GM23338 (cell line): ENCODE results near the gene PDIA4. TPM values are rescaled to one million over a fixed set of nuclear protein-coding genes. Genes with fewer than 3 reads are reported as not detected.
A peak's percentile ranks its signal among the peaks of the same experiment; 100 is the strongest.

Experiments used
- ATAC-seq: fragments of 200-7000 bp; cut with Tn5 transposase; 3 replicates; pipeline ENCODE4 v1.9.1; 2020
- DNase-seq: peaks from one replicate; pipeline ENCODE4 v3.0.0-alpha.2; 2015; ENCODE audit warnings: low spot score
- H2AFZ ChIP-seq: fragments of 200-600 bp; sonication (generic); 2 replicates; pipeline ENCODE4 v1.8.0; 2016; ENCODE audit warnings: antibody characterized with exemption, mild to moderate bottlenecking, moderate library complexity
- H3F3A ChIP-seq: fragments of 200-600 bp; sonication (generic); replicated peaks from 2 replicates; pipeline ENCODE4 v1.8.0; 2017; ENCODE audit warnings: antibody characterized with exemption, mixed run types, low read depth
- H3K27ac ChIP-seq: fragments of 200-600 bp; sonication (generic); 2 replicates; pipeline ENCODE4 v1.6.1; 2016; ENCODE audit warnings: low read depth
- H3K27me3 ChIP-seq: fragments of 200-600 bp; sonication (generic); 2 replicates; pipeline ENCODE4 v1.8.0; 2016; ENCODE audit warnings: mild to moderate bottlenecking, mixed run types, moderate library complexity; ENCODE audit not compliant: insufficient read depth
- H3K36me3 ChIP-seq: fragments of 200-600 bp; sonication (generic); 2 replicates; pipeline ENCODE4 v1.8.0; 2016; ENCODE audit warnings: mild to moderate bottlenecking; ENCODE audit not compliant: insufficient read depth
- H3K4me1 ChIP-seq: fragments of 200-600 bp; sonication (generic); 2 replicates; pipeline ENCODE4 v1.8.0; 2016; ENCODE audit warnings: mild to moderate bottlenecking, moderate library complexity; ENCODE audit not compliant: insufficient read depth
- H3K4me2 ChIP-seq: fragments of 200-600 bp; sonication (generic); 2 replicates; pipeline ENCODE4 v1.7.1; 2017; ENCODE audit warnings: mixed run types
- H3K4me3 ChIP-seq: fragments of 200-600 bp; sonication (generic); 2 replicates; pipeline ENCODE4 v1.6.1; 2016; ENCODE audit warnings: mixed run types
- H3K79me2 ChIP-seq: fragments of 200-600 bp; sonication (generic); replicated peaks from 2 replicates; pipeline ENCODE4 v1.8.0; 2017; ENCODE audit warnings: mild to moderate bottlenecking; ENCODE audit not compliant: insufficient read depth
- H3K9me2 ChIP-seq: fragments of 200-600 bp; sonication (generic); 2 replicates; pipeline ENCODE4 v1.8.0; 2017; ENCODE audit not compliant: insufficient read depth
- H4K20me1 ChIP-seq: fragments of 200-600 bp; sonication (generic); replicated peaks from 2 replicates; pipeline ENCODE4 v1.8.0; 2017; ENCODE audit warnings: mild to moderate bottlenecking; ENCODE audit not compliant: insufficient read depth
- H3K27ac Mint-ChIP-seq: 2 replicates; pipeline ENCODE4 v1.8.0; 2020; ENCODE audit warnings: inconsistent platforms, mild to moderate bottlenecking, moderate library complexity, mixed read lengths
- H3K27me3 Mint-ChIP-seq: 3 replicates; pipeline ENCODE4 v1.8.0; 2022; ENCODE audit warnings: low read depth, mild to moderate bottlenecking, moderate library complexity, mixed read lengths, inconsistent platforms; ENCODE audit not compliant: insufficient read depth, poor library complexity
- H3K36me3 Mint-ChIP-seq: 3 replicates; pipeline ENCODE4 v1.8.0; 2021; ENCODE audit warnings: low read depth, mild to moderate bottlenecking, inconsistent platforms, moderate library complexity, mixed read lengths
- H3K4me1 Mint-ChIP-seq: 3 replicates; pipeline ENCODE4 v1.8.0; 2020; ENCODE audit warnings: mild to moderate bottlenecking, inconsistent platforms, mixed read lengths
- H3K4me3 Mint-ChIP-seq: 3 replicates; pipeline ENCODE4 v1.8.0; 2021; ENCODE audit warnings: moderate library complexity, mild to moderate bottlenecking, inconsistent platforms, mixed read lengths
- H3K9me3 Mint-ChIP-seq: 3 replicates; pipeline ENCODE4 v1.8.0; 2020; ENCODE audit warnings: moderate library complexity, mild to moderate bottlenecking, inconsistent platforms, mixed read lengths
- CREB1 ChIP-seq: fragments of 250-450 bp; sonication (Bioruptor Pico); IDR thresholded peaks from 2 replicates; pipeline ENCODE4 v1.5.0; 2020; ENCODE audit warnings: low read depth, mild to moderate bottlenecking, moderate library complexity
- EZH2 ChIP-seq: fragments of 200-600 bp; sonication (generic); IDR thresholded peaks from one replicate; pipeline ENCODE4 v1.8.0; 2017; ENCODE audit warnings: antibody characterized with exemption, mild to moderate bottlenecking, low read depth; ENCODE audit not compliant: unreplicated experiment
- EZH2phosphoT487 ChIP-seq: fragments of 200-600 bp; sonication (generic); IDR thresholded peaks from one replicate; pipeline ENCODE4 v1.8.1; 2018; ENCODE audit warnings: antibody characterized with exemption; ENCODE audit not compliant: unreplicated experiment
- JUNB ChIP-seq: IDR thresholded peaks from one replicate; pipeline ENCODE4 v1.6.1; 2016; ENCODE audit warnings: antibody characterized with exemption; ENCODE audit not compliant: unreplicated experiment
- NANOG ChIP-seq: IDR thresholded peaks from 2 replicates; pipeline ENCODE4 v1.6.1; 2016; ENCODE audit warnings: antibody characterized with exemption, borderline replicate concordance
- POLR2AphosphoS5 ChIP-seq: IDR thresholded peaks from 2 replicates; pipeline ENCODE4 v1.6.1; 2016; ENCODE audit warnings: antibody characterized with exemption, low read depth
- STAT1 ChIP-seq: IDR thresholded peaks from one replicate; pipeline ENCODE4 v1.6.1; 2016; ENCODE audit warnings: antibody characterized with exemption; ENCODE audit not compliant: unreplicated experiment
- ZNF114 ChIP-seq: fragments of 250-450 bp; sonication (Bioruptor Pico); IDR thresholded peaks from 2 replicates; pipeline ENCODE4 v1.5.0; 2020; ENCODE audit warnings: mild to moderate bottlenecking, moderate library complexity
- ZNF331 ChIP-seq: fragments of 250-450 bp; sonication (Bioruptor Pico); IDR thresholded peaks from 2 replicates; pipeline ENCODE4 v1.5.0; 2020; ENCODE audit warnings: low read depth, mild to moderate bottlenecking, moderate library complexity
- polyA plus RNA-seq: library from polyadenylated mRNA; unstranded; fragments of >200 nt; fragmentation: Nextera tagmentation; extraction: Ambion mirVana; gene quantifications from 2 replicates; pipeline ENCODE4 v1.2.1, GENCODE V29; 2016
- total RNA-seq: library from RNA; depleted of rRNA; stranded (reverse); fragments of >200 nt; shearing (Covaris generic); gene quantifications from 2 replicates; pipeline ENCODE4 v1.2.3, GENCODE V29; 2014

Gene PDIA4
- total and polyA plus RNA-seq, 2 experiments from 2014 or later: 196 to 332 TPM

GRCh38 chr7:149021725-149022062, 6.6 kb downstream of the PDIA4 start:
- Mint-ChIP-seq H3K4me3 (no peak overlapping the region; the same call in 2 of the 3 replicates), H3K27ac (peak overlapping the region; percentile 88; the same call in 1 of the 2 replicates), H3K4me1 (peaks cover 42% of the 10 kb centered on the region), H3K36me3 (peaks cover 57% of the 10 kb centered on the region), H3K9me3 (no peaks in the 10 kb centered on the region), H3K27me3 (peaks cover 8% of the 10 kb centered on the region)
- Histone ChIP-seq H3F3A (peaks cover 25% of the 10 kb centered on the region), H3K27me3 (no peaks in the 10 kb centered on the region), H2AFZ (no peak overlapping the region), H3K9me2 (no peaks in the 10 kb centered on the region), H4K20me1 (peaks cover 26% of the 10 kb centered on the region), H3K79me2 (peaks cover 77% of the 10 kb centered on the region), H3K4me3 (no peak overlapping the region), H3K27ac (peak overlapping the region; percentile 72), H3K36me3 (peaks cover 19% of the 10 kb centered on the region; the same call in 1 of the 2 replicates), H3K4me1 (peaks cover 32% of the 10 kb centered on the region), H3K4me2 (no peak overlapping the region)
- TF ChIP-seq JUNB: no peak
- TF ChIP-seq STAT1: no peak
- TF ChIP-seq ZNF331 (CRISPR knock-in tag): no peak
- TF ChIP-seq POLR2AphosphoS5: no peak
- ATAC-seq (peak; percentile 55), DNase-seq (no peak)

DNA sequence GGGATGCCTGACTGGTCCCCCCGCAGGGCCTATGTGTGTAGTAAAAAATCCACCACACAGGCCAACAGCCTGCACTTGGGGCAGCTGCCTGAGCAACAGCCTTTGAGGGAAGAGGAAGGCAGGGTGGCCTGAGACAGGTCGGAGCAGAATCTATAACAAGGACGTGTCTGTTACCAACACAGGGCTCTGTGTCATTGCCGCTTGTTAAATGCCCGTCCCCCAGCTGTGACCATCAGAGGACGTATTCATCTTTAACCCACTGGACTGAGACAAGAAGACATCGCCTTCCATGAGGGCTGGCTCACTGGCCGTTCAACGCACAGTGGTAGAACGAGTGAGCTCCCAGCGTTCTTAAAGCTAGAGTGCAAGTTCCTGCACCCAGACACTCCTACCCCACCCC, 7.8 kb downstream of the PDIA4 start:
- DNase-seq: no peak
- Mint-ChIP-seq H3K27ac (peak overlapping the region; percentile 77; the same call in 1 of the 2 replicates), H3K36me3 (peaks cover 57% of the 10 kb centered on the region), H3K27me3 (peaks cover 7% of the 10 kb centered on the region), H3K4me1 (peaks cover 32% of the 10 kb centered on the region), H3K9me3 (no peaks in the 10 kb centered on the region), H3K4me3 (no peak overlapping the region)
- H3K4me1 ChIP-seq: peaks cover 28% of the 10 kb centered on the region
- peaks cover 25% of the 10 kb centered on the region for H4K20me1 ChIP-seq
- no peak overlapping the region for H3K4me3 ChIP-seq
- H3F3A ChIP-seq: peaks cover 21% of the 10 kb centered on the region
- TF ChIP-seq ZNF114 (no peak), EZH2 (no peak), CREB1 (no peak), EZH2phosphoT487 (no peak)
- H2AFZ ChIP-seq: no peak overlapping the region
- H3K79me2 ChIP-seq: peaks cover 64% of the 10 kb centered on the region
- H3K4me2 ChIP-seq: no peak overlapping the region
- no peak for ATAC-seq
- H3K36me3 ChIP-seq: peaks cover 29% of the 10 kb centered on the region; the same call in 1 of the 2 replicates
- H3K27ac ChIP-seq: no peak overlapping the region
- H3K27me3 ChIP-seq: no peaks in the 10 kb centered on the region
- no peaks in the 10 kb centered on the region for H3K9me2 ChIP-seq

DNA sequence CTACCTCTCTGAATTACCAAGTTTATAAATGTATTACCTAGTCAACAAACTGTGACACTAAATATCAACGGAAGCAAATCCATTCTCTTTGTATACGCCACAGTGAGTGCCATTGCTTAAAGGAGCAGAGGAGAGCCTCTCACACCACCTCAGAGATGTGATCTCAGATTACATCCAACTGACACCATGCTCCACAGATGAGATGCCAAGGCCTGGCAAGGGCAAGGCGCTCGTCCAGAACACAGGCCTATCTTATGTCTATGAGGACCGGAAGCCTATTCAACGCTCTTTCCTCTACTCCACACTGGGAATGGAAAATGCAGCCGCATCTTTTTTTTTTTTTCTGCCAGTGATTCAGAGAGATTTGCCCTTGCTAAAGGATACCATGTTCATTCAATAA, 11.4 kb downstream of the PDIA4 start:
- Mint-ChIP-seq H3K4me3 (no peak overlapping the region), H3K27ac (no peak overlapping the region), H3K36me3 (peaks cover 80% of the 10 kb centered on the region), H3K9me3 (no peaks in the 10 kb centered on the region), H3K27me3 (peaks cover 7% of the 10 kb centered on the region), H3K4me1 (peaks cover 9% of the 10 kb centered on the region)
- peaks cover 1% of the 10 kb centered on the region; the same call in 1 of the 2 replicates for H3K4me1 ChIP-seq
- peaks cover 22% of the 10 kb centered on the region; the same call in 1 of the 2 replicates for H3F3A ChIP-seq
- ATAC-seq: no peak
- H2AFZ ChIP-seq: no peak overlapping the region
- H3K79me2 ChIP-seq: peaks cover 31% of the 10 kb centered on the region
- no peaks in the 10 kb centered on the region for H3K27me3 ChIP-seq
- H3K9me2 ChIP-seq: no peaks in the 10 kb centered on the region
- no peak overlapping the region for H3K4me2 ChIP-seq
- no peak for TF ChIP-seq ZNF114
- no peak for TF ChIP-seq NANOG
- no peak for TF ChIP-seq POLR2AphosphoS5
- no peak for TF ChIP-seq EZH2
- TF ChIP-seq EZH2phosphoT487: no peak
- H3K27ac ChIP-seq: no peak overlapping the region
- H3K4me3 ChIP-seq: no peak overlapping the region
- peaks cover 48% of the 10 kb centered on the region for H3K36me3 ChIP-seq
- DNase-seq: no peak
- peaks cover 19% of the 10 kb centered on the region; the same call in 1 of the 2 replicates for H4K20me1 ChIP-seq
